Erythroblast (primary cell): ENCODE results near the gene NPTX1.

Experiments
- GATA1 ChIP-seq: IDR thresholded peaks from 2 replicates; pipeline ENCODE4 v1.6.1; 2011; ENCODE audit warnings: low read depth, mild to moderate bottlenecking, control low read depth, low read length, moderate library complexity
- POLR2A ChIP-seq: IDR thresholded peaks from 2 replicates; pipeline ENCODE4 v1.6.1; 2011; ENCODE audit warnings: mild to moderate bottlenecking, low read length

GRCh38 chr17:80474231-80474960 is 2.0 kb downstream of the NPTX1 start:
- no peak for TF ChIP-seq POLR2A
- TF ChIP-seq GATA1 = no peak
